NCI-H524 (cell line): Measurements from ENCODE around the gene TAPBPL.
"Not testable (repeated sequence)": the region's sequence is repeated elsewhere in the genome, so short reads cannot be mapped to it uniquely, and the experiment has no call there.

Experiments
- DNase-seq, 2 experiments: peaks; one replicate each; lab custom pipeline; 2025; lab: John Stamatoyannopoulos, UW

TAPBPL gene, protein sequence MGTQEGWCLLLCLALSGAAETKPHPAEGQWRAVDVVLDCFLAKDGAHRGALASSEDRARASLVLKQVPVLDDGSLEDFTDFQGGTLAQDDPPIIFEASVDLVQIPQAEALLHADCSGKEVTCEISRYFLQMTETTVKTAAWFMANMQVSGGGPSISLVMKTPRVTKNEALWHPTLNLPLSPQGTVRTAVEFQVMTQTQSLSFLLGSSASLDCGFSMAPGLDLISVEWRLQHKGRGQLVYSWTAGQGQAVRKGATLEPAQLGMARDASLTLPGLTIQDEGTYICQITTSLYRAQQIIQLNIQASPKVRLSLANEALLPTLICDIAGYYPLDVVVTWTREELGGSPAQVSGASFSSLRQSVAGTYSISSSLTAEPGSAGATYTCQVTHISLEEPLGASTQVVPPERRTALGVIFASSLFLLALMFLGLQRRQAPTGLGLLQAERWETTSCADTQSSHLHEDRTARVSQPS

DNA sequence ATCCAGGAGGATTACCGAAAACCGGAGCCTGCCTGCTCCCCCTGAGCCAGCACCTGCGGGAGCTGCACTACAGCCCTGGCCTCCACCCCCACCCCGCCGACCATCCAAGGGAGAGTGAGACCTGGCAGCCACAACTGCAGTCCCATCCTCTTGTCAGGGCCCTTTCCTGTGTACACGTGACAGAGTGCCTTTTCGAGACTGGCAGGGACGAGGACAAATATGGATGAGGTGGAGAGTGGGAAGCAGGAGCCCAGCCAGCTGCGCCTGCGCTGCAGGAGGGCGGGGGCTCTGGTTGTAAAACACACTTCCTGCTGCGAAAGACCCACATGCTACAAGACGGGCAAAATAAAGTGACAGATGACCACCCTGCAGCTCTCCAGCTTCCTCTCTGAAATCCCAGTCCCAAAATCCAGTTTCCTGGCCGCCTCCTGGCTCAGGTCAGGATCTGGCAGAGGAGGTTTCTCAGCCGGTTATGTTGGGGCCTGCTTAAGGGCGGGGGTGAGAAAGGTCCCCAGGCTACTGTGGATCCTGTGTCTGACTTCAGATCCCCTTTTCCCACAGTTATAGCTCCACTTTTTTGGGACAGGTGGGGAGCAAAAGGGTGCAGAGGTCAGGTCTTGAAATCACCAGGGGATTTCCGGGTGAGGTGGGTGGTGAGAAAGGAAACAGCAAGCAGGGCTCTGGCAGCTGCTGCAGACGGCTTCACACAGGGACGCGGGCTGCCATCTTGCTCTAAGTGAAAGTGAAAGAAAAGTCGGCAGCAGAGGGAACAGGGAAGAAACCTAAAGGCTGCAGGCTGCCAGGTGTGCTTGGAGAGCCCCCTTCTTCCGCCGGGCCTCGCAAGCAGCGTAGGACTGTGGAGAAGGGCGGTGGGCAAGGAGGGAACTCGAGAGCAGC is at the start of gene TAPBPL:
TSS of gene TAPBPL (plus strand) at position 695 of the 897 bp plus-strand sequence. CDS start 207 bp downstream, outside the sequence.
- DNase-seq, result peak; percentile 75 to 92

DNA sequence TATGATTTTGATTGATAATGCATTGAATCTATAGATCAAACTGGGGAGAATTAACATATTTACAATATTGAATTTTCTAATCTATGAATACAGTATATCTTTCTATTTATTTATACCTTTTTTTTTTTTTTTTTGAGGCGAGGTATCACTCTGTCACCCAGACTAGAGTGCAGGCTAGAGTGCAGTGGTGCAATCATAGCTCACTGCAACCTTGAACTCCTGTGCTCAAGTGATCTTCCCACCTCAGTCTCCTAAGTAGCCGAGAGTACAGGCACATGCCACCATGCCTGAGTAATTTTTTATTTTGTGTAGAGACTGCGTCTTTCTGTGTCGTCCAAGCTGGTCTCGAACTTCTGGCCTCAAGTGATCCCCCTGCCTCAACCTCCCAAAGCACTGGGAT is 47.5 kb upstream of the TAPBPL start:
- DNase-seq, result no peak

DNA sequence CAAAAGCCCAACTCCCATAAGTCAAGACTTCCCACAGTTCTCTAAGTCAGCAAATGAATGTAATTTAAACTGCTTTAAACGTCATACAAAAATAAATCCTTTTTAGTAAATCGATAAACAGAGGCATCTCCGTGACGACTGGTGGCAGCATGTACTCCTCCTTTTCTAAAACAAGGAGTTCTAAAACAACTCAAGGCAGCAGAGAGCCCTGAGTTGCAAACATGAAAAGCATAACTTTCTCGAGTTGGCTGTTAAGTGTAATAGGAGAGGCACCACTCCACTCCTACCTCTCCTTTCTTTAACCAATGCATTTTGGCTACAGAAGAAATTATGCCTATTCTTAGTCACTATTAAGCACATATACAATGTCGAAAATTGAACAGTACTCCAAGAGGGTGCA is 45.9 kb upstream of the TAPBPL start:
- no peak for DNase-seq

DNA sequence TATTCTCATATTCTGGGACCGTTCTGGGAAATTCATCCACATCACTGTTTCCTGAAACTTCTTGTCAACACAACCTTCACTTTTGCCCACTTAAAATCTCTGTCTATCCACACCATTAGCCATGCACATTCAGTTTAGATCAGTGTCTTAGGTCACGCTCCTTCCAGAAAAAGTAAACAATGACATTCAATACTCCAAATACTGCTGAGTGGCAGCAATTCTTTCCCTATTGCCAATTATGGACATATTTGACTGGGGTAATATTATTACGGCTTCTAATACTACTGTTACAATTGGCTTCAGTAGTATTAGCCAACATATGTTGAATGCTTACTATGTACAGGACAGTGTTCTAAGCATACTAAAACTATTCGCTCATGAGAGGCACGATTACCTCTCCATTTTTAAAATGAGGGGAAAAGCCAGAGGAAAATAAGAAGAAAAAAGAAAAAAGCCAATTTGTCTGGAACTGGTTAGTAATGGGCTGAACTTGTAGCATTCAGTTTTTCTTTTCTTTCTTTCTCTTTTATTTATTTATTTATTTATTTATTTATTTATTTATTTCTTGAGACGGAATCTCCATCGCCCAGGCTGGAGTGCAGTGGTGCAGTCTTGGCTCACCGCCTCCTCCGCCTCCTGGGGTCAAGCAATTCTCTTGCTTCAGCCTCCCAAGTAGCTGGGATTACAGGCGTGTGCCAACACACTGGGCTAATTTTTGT is 44.4 kb upstream of the TAPBPL start:
- no peak for DNase-seq

DNA sequence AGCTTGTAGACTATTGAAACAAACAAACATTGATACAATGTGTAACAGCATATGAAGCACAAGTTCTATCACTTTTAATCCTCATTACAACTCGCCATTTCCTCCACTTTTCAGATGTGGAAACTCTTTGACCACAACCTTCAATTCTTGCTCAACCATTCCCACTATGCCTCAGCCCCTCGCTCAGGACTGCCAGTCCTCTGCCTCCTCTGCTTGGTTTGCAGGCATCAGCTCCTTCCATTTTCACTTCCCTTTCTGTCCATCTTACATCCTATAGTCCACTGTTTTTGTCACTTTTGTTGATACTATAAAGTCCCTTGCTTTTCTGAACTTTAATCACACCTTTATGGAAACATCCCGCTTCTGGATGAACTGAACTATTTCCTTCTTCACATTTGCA is 35.2 kb upstream of the TAPBPL start:
- no peak for DNase-seq

DNA sequence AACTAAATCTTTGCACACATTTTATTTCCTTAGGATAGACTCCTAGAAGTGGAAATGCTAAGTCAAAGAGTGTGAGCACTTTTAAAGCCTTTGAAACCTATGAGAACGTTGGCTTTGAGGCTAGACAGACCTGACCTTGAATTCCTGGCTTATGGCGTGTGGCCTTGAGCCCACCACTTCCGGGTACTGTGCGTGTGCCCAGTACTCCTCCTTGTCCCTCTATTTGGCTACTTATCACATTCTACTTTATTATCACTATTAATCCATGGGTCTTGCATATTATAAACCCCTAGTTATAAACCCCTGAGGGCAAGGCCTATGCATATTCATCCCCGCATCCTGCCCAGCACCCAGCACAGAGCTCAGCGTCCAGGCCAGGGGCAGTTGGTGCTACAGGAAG is 33.0 kb upstream of the TAPBPL start:
- no peak for DNase-seq

DNA sequence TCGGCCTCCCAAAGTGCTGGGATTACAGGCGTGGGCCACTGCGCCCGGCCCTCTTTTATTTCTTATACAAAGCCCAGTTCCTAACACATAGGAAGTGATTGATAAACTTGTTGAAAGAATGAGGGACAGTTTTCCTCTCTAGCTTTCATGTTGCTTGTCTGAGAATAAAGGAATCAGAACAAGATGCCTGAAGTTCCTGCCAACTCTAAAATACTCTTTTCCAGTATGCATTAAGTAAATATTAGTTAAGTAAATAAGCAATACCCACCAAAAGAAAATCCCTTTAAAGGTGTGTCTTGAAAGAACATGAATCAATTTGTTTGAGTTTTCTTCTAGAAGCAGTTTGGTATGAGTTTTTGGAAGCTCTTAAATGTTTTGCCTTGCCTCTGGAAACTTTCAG is 31.5 kb upstream of the TAPBPL start:
- no peak for DNase-seq

DNA sequence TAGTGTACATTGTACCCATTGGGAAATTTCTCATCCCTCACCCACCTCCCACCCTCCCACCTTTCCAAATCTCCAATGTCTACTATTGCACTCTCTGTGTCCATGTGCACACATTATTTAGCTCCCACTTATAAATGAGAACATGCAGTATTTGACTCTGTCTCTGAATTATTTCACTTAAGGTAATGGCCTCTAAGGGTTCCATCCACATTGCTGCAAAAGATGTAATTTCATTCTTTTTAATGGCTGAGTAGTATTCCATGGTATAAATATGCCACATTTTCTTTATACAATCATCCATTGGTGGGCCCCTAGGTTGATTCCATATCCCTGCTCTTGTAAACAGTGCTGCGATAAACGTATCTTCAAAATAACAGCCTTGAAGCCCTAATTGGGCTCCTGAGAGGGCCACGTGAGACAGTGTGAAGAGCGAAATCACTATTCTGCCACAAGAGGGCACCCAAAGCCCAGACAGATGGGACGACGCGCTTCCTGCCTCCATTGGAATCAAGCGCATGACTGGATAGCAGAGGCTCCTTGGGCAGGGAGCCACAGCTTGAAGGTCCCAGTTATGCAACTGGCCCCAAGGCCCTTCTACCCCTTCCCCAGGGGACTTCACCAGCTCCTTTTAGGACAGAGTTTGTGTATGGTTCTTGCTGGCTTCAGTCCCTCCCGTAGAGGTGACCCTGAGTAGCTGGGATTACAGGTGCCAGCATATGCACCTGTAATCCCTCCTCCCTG is 28.4 kb upstream of the TAPBPL start:
- DNase-seq, result peak; percentile 64 to 89

DNA sequence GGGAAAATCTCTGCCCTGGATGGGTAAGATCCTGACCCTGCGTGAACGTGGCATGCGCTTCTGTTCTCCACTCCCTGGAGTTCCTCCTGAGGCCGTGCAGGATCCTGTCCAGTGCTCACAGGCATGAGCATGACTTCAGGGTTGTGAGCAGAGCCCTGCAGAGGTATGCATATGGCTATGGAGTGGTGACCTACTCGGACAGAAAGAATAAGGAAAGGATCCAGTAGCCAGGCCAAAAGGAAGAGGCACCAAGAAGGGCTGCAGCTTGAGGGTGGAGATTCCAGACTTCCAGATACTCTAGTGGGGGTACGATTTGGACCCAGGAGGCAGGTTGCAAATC is 27.9 kb upstream of the TAPBPL start:
- no peak for DNase-seq

DNA sequence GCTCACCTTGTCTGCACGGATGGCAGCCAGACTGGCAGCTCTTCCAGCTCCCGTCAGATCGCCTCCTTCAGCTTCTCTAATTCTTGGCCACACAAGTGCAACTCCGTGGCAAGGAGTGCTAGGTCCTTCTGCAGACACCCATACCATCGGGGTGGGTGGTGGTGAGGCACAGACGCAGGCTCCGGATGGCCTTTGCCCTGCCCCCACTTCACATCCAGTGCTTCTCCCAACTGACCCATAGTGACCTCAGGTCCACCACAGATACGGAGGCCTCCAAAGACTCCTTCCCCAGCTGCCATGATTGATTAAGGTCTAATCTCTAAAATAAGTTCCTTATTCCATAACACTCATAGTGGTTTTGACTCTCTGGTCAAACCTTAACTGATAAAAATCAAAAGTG is 27.0 kb upstream of the TAPBPL start:
- DNase-seq, result no peak

DNA sequence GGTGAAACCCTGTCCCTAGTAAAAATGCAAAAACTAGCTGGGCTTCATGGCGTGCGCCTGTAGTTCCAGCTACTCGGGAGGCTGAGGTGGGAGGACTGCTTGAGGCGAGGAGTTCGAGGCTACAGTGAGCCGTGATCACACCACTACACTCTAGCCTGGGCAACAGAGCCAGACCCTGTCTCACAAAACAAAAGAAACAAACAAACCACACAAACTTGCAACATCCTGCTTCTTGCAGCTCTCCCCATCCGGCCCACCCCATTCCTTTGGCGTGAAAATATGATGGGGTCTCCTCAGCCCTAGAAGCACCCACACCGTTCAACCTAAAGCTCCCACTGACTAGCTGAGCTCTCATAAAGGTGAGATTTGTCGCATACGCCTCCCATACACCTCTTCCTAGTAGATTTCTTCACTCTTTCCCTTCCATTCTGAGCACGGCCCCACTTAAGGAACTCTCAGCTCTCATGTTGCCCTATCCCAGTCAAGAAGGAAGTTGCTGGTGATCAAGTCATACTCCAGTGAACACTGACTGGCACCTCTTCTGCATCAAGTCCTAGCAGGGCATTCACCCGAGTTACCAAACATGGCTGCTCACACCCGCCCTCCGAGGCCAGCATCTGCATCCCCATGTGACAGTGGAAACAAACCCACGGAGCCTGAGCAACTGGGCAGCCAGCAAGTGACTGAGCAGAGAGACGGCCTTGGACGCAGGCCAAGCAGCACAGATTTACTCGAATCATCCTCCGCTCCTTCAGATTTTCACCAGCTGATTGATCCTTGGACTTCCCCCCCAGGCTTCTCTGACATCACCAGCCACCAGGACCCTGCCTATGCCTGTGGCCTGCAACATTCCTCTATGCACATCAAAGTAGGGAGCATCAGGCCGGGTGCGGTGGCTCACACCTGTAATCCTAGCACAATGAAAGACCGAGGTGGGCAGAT is 26.0 kb upstream of the TAPBPL start:
- DNase-seq, result peak in 1 of 2 experiments; percentile 4

DNA sequence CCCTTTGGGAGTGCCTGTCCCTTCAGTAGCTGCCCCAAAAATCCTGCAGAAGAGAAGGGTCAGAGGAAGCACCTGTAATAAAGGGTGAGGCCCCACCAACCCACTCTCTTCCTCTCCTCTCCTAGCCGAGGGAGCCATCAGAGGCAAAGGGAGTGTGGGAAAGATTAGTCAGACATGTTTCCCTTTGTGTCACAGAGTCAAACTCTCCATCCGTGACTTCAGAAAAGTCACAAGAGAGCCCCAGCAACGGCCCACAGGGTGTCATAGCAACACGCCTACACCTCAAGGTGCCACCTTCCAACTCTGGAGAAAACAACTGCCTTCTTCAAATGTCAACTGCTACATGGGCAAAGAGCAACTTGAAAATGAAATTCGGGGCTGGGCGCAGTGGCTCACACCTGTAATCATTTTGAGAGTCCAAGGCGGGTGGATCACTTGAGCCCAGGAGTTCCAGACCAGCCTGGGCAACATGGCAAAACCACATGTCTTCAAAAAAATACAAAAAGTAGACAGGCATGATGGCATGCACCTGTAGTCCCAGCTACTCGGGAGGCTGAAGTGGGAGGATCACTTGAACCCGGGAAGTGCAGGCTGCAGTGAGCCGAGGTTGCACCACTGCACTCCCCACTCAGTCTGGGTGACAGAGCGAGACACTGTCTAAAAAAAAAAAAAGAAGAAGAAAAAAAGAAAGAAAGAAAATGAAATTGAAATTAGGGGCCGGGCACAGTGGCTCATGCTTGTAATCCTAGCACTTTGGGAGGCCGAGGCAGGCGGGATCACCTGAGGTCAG is 24.8 kb upstream of the TAPBPL start:
- no peak for DNase-seq

DNA sequence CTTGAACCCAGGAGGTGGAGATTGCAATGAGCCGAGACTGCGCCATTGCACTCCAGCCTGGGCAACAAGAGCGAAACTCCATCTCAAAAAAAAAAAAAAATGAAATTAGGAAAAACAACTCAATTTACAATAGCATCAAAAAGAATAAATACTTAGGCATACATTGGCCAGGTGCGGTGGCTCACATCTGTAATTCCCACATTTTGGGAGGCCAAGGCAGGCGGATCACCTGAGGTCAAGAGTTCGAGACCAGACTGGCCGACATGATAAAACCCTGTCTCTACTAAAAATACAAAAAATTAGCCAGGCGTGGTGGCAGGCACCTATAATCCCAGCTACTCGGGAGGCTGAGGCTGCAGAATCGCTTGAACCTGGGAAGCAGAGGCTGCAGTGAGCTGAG is 24.0 kb upstream of the TAPBPL start:
- DNase-seq, result not testable (repeated sequence)

DNA sequence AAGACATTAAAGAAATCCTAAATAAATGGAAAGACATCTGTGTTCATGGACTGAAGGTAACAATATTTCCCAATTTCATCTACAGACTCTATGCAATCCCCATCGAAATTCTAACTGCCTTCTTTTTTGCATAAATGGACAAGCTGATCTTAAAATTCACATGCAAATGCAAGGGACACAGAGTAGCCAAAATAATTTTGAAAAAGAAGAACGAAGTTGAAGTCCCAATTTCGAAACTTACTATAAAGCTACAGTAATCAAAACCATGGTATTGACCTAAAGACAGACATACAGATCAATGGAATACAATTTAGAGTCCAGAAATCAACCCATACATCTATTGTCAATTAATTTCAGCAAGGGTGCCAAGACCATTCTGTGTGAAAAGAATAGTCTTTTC is 23.5 kb upstream of the TAPBPL start:
- DNase-seq, result no peak

DNA sequence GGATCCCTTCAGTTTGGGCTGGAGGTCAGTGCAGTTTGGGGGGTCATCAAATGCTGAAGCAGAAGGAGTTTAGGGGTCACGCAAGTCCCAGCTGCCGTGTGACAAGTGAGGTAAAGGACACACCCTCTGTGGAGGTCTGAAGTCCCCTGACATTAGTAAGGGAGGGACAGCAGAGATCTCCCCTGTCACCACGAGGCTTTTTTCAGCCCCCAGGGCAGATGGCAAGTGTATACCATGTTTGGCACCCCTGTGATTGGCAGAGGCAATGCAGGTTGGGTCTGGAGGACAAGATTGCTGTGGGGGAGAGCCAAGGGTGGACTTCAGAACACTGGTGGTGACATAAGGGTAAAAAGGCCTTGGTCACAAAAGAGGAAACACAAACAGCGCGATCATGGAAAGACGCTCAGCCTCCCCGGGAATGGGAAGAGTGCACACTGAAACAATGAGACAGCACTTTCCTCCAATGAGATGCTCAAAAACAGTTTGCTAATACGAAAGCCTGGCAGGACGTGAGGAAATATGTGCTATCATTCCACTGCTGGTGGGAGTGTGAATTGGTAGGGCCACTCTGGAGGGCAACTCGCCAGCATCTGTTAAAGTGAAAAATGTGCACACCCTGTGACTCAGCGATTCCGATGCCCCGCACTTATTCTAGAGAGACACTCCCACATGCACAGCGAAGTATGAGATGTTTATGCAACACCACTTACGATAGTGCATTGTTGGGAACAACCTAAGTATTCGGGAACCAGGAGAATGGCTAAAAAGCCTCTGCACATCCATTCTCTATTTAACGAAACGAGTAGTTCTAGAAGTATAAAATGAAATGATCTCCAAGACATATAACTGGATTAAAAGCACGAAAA is 21.5 kb upstream of the TAPBPL start:
- no peak for DNase-seq

DNA sequence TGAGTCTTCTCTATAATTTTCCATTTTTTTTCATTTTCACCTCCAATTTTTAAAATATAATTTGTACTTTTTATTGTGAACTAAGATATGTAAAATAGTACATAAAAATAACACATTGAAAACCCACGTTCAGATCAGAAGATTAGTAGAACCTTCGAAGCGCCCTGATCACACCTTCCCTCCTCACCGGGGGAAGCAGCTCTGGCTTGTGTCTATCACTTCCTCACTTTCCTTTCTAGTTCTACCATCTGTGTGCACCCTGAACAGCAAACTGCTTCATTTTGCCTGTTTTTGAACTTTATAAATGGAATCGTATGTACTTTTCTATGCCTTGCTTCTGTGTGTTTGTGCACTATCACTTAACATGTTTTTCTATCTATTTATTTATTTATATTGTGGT is 18.9 kb upstream of the TAPBPL start:
- no peak for DNase-seq

DNA sequence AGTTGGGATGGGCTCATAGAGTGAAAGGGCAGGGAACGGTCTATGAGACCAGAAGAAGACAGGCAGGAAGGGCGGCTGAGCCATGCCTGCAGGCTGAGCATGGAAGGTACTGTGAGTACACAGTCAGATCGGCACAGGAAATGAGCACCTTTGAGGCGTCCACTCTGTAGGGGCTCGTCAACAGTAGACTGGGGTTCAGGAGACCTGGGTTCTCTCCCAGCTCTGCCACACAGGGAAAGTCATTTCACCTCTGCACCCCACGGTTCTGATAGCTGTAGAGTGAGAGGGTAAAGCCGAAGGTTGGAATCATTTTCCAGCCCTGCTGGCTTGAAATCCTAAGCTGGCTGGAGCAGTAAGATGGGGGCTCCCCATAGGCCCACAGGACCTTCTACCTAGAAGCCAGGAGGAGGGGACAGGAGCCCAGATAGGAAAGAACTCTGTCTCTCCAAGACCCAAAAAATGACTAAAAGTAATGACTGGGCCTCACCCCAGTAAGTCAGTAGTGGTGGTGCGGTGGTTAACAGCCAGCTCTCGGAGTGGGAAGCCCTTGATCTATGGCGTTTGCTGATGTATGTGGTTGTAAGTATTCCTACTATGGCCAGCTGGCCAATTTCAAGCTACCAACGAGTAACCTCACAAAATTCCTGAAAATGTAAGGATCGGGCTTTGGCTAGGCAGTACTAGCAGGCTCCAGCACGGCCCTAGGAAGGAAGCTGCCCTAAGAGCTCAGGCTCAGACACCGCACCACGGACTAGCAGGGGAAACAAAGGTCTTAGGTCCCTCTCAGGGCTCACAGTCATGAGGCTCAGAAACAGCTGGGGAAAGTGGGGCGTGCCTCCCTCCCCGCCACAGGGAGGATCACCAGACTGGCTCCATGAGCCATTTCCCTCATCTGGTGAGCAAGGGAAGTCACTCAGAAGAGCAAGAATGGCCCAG is 17.4 kb upstream of the TAPBPL start:
- no peak for DNase-seq
